ENCODE results near the gene EPS8. TPM values are rescaled to one million over a fixed set of nuclear protein-coding genes. Genes with fewer than 3 reads are reported as not detected.

The EPS8 gene
- total and polyA plus RNA-seq, 2 donors (not counting 1 experiment from before 2014, with no cell fraction given), result 0.76 to 0.96 TPM

DNA sequence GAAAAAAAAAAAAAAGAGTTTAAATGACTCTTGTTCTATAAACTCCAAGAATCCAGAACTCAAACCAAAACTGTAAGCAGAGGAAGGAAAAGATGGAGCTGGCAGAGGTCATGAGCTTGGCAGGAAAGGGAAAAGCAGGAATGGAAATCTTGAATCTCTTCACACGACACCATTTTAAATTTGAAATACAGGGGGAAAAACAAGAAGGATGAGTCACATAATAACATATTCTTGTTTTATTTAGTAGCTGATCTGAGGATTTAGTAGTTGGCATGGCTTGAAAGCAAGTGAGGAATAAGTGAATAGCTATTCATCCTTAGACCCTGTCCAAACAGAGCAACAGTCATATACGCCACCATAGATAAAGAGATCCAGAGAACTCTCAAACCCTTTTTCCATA, 35.0 kb downstream of the EPS8 start:
- Mint-ChIP-seq H3K27me3 (peaks cover 14% of the 10 kb centered on the region), H3K27ac (no peak overlapping the region), H3K9me3 (ENCODE audit: insufficient read depth) (no peaks in the 10 kb centered on the region), H3K4me1 (no peaks in the 10 kb centered on the region), H3K4me3 (no peak overlapping the region)
- no peaks in the 10 kb centered on the region for H3K9me3 ChIP-seq (ENCODE audit: control extremely low read depth in 1 of 3, control insufficient read depth in 2 of 3, insufficient read depth in 1 of 3, low read length in 2 of 3)
- no peaks in the 10 kb centered on the region for H3K27me3 ChIP-seq (replicated peaks in 1 of 4; ENCODE audit: control extremely low read depth in 1 of 4, control insufficient read depth in 3 of 4, insufficient read depth in 4 of 4, low read length in 3 of 4)
- CTCF ChIA-PET, result no interaction called here
- no peak overlapping the region for H3K9ac ChIP-seq (ENCODE audit: low read length)
- no peak overlapping the region for H3K4me2 ChIP-seq (replicated peaks; ENCODE audit: low read depth, low read length, poor library complexity, severe bottlenecking)
- no peak overlapping the region for H3K27ac ChIP-seq (ENCODE audit: low read length in 2 of 2)
- POLR2A ChIA-PET, result no interaction called here
- no peaks in the 10 kb centered on the region for H3K36me3 ChIP-seq (replicated peaks in 1 of 2; ENCODE audit: control extremely low read depth in 1 of 2, control insufficient read depth in 1 of 2, extremely low read depth in 1 of 2, insufficient read depth in 2 of 2, low read length in 1 of 2)
- intact Hi-C loops (cut with micrococcal nuclease), result no loop called here
- H3K4me1 ChIP-seq (ENCODE audit: control insufficient read depth in 2 of 2, insufficient read depth in 2 of 2, low read length in 2 of 2), result no peaks in the 10 kb centered on the region
- no CpG with 5 or more reads among the region's 2 CpGs for WGBS (ENCODE audit: insufficient coverage)
- no peak for ATAC-seq (ENCODE audit: low read depth)
- no peak for TF ChIP-seq EZH2 (IDR thresholded peaks at IDR 0.05; ENCODE audit: borderline replicate concordance, insufficient read depth, low read depth, low read length, poor library complexity, severe bottlenecking)
- TF ChIP-seq, protein P1, sequence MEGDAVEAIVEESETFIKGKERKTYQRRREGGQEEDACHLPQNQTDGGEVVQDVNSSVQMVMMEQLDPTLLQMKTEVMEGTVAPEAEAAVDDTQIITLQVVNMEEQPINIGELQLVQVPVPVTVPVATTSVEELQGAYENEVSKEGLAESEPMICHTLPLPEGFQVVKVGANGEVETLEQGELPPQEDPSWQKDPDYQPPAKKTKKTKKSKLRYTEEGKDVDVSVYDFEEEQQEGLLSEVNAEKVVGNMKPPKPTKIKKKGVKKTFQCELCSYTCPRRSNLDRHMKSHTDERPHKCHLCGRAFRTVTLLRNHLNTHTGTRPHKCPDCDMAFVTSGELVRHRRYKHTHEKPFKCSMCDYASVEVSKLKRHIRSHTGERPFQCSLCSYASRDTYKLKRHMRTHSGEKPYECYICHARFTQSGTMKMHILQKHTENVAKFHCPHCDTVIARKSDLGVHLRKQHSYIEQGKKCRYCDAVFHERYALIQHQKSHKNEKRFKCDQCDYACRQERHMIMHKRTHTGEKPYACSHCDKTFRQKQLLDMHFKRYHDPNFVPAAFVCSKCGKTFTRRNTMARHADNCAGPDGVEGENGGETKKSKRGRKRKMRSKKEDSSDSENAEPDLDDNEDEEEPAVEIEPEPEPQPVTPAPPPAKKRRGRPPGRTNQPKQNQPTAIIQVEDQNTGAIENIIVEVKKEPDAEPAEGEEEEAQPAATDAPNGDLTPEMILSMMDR (IDR thresholded peaks at IDR 0.05), result no peak
- no peaks in the 10 kb centered on the region for H4K20me1 ChIP-seq (ENCODE audit: control insufficient read depth, insufficient read depth, low read length, poor library complexity, severe bottlenecking)
- no peak for DNase-seq
- no peaks in the 10 kb centered on the region for H3K79me2 ChIP-seq (ENCODE audit: control insufficient read depth, insufficient read depth, low read length)
- no peak overlapping the region for H3K4me3 ChIP-seq (ENCODE audit: control extremely low read depth in 1 of 5, extremely low read depth in 1 of 5, insufficient read depth in 1 of 5, low read depth in 2 of 5, low read length in 4 of 5)
- no peak overlapping the region for H2AFZ ChIP-seq (ENCODE audit: insufficient read depth, low read depth, low read length, poor library complexity, severe bottlenecking)

DNA sequence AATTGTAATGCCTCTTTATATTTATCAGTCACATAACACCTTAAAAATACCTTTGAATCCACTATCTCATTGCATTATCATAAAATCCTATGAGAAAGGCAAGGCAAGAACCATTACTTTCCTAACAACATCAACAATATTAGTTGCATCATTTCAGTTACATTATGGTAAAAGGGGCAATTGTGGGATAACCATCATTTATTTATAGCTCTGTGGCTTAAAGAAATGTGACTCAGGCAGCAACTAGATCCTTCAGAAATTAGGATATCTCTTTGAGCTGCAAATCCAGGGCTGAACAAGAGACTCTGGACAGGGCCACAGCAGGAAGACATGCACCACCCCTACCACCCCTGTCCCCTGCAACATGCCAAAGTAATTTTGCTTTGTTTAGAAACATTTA, 36.4 kb downstream of the EPS8 start:
- no peak overlapping the region for H2AFZ ChIP-seq (ENCODE audit: insufficient read depth, low read depth, low read length, poor library complexity, severe bottlenecking)
- no peaks in the 10 kb centered on the region for H3K27me3 ChIP-seq (replicated peaks in 1 of 4; ENCODE audit: control extremely low read depth in 1 of 4, control insufficient read depth in 3 of 4, insufficient read depth in 4 of 4, low read length in 3 of 4)
- Mint-ChIP-seq H3K9me3 (ENCODE audit: insufficient read depth) (no peaks in the 10 kb centered on the region), H3K27ac (no peak overlapping the region), H3K4me3 (no peak overlapping the region), H3K4me1 (no peaks in the 10 kb centered on the region), H3K27me3 (peaks cover 11% of the 10 kb centered on the region)
- H3K4me3 ChIP-seq (ENCODE audit: control extremely low read depth in 1 of 5, extremely low read depth in 1 of 5, insufficient read depth in 1 of 5, low read depth in 2 of 5, low read length in 4 of 5), result no peak overlapping the region
- no peaks in the 10 kb centered on the region for H3K79me2 ChIP-seq (ENCODE audit: control insufficient read depth, insufficient read depth, low read length)
- ATAC-seq (ENCODE audit: low read depth), result no peak
- no peaks in the 10 kb centered on the region for H3K4me1 ChIP-seq (ENCODE audit: control insufficient read depth in 2 of 2, insufficient read depth in 2 of 2, low read length in 2 of 2)
- no peak overlapping the region for H3K4me2 ChIP-seq (replicated peaks; ENCODE audit: low read depth, low read length, poor library complexity, severe bottlenecking)
- no peaks in the 10 kb centered on the region for H3K36me3 ChIP-seq (replicated peaks in 1 of 2; ENCODE audit: control extremely low read depth in 1 of 2, control insufficient read depth in 1 of 2, extremely low read depth in 1 of 2, insufficient read depth in 2 of 2, low read length in 1 of 2)
- intact Hi-C loops (cut with micrococcal nuclease), result no loop called here
- ChIA-PET POLR2A (no interaction called here), CTCF (no interaction called here)
- TF ChIP-seq, protein P1 (IDR thresholded peaks at IDR 0.05), result no peak
- TF ChIP-seq EZH2 (IDR thresholded peaks at IDR 0.05; ENCODE audit: borderline replicate concordance, insufficient read depth, low read depth, low read length, poor library complexity, severe bottlenecking), result no peak
- H3K9me3 ChIP-seq (ENCODE audit: control extremely low read depth in 1 of 3, control insufficient read depth in 2 of 3, insufficient read depth in 1 of 3, low read length in 2 of 3), result no peaks in the 10 kb centered on the region
- no peak overlapping the region for H3K9ac ChIP-seq (ENCODE audit: low read length)
- H3K27ac ChIP-seq (ENCODE audit: low read length in 2 of 2), result no peak overlapping the region
- no peaks in the 10 kb centered on the region for H4K20me1 ChIP-seq (ENCODE audit: control insufficient read depth, insufficient read depth, low read length, poor library complexity, severe bottlenecking)
- no peak for DNase-seq
